ENCODE measurements around the gene KRTCAP2. TPM values are rescaled to one million over a fixed set of nuclear protein-coding genes. Genes with fewer than 3 reads are reported as not detected.

KRTCAP2 gene
- total RNA-seq, 2 experiments from 2014 or later: 170 to 190 TPM

GRCh38 chr1:155120253-155120652 lies 52.9 kb downstream of the KRTCAP2 start:
- Mint-ChIP-seq H3K4me3 (no peak overlapping the region), H3K27me3 (ENCODE audit: low read depth) (peaks cover 38% of the 10 kb centered on the region), H3K36me3 (ENCODE audit: low read depth) (no peaks in the 10 kb centered on the region), H3K27ac (no peak overlapping the region), H3K9me3 (ENCODE audit: insufficient read depth) (no peaks in the 10 kb centered on the region), H3K4me1 (ENCODE audit: low read depth) (no peaks in the 10 kb centered on the region)
- DNase-seq (no peak), ATAC-seq (no peak)
- CTCF ChIA-PET: interaction anchor here (1.0 to 2.4 kb wide), 3 partner anchors 29 to 47 kb away, joined by 4 to 10 read pairs (median 7); no protein-coding TSS in a partner anchor
- POLR2A ChIA-PET: interaction anchor here (2.3 kb wide), 1 partner anchor 15 kb away, joined by 9 read pairs; the partner anchor contains the start of gene SLC50A1

Other genes with a start within 250 kb of the KRTCAP2 start
- gene PMVK, start 236.6 kb downstream of the KRTCAP2 start, total RNA-seq: 10 to 100 TPM; 40.9 to 43.8 TPM
- 10 to 100 TPM; 44.5 to 48.2 TPM for gene PBXIP1, start 217.2 kb downstream of the KRTCAP2 start, total RNA-seq
- gene PYGO2, start 211.5 kb downstream of the KRTCAP2 start, total RNA-seq: 10 to 100 TPM; 40.2 to 43.9 TPM
- 10 to 100 TPM; 69.6 to 72.4 TPM for gene SHC1, start 202.6 kb downstream of the KRTCAP2 start, total RNA-seq
- gene CKS1B, start 198.6 kb downstream of the KRTCAP2 start, total RNA-seq: 100 to 1,000 TPM; 151 to 153 TPM
- gene FLAD1, start 190.0 kb downstream of the KRTCAP2 start, total RNA-seq: 10 to 100 TPM; 39.8 to 45.2 TPM
- 1 to 10 TPM in 1 of 2 experiments, under 1 TPM in 1; 0.91 to 1.1 TPM for gene LENEP, start 179.7 kb downstream of the KRTCAP2 start, total RNA-seq
- gene ZBTB7B, start 170.5 kb downstream of the KRTCAP2 start, total RNA-seq: 10 to 100 TPM; 35.5 to 42.5 TPM
- gene DCST2, start 139.5 kb downstream of the KRTCAP2 start, total RNA-seq: under 1 TPM; 0.24 to 0.37 TPM
- not detected for gene DCST1, start 139.5 kb downstream of the KRTCAP2 start, total RNA-seq
- gene ADAM15, start 122.0 kb downstream of the KRTCAP2 start, total RNA-seq: 10 to 100 TPM; 29.7 to 29.8 TPM
- gene EFNA4, start 109.6 kb downstream of the KRTCAP2 start, total RNA-seq: 1 to 10 TPM; 7.8 to 9.7 TPM
- 1 to 10 TPM; 3.8 to 5.5 TPM for gene EFNA3, start 94.5 kb downstream of the KRTCAP2 start, total RNA-seq
- not detected for gene EFNA1, start 45.4 kb downstream of the KRTCAP2 start, total RNA-seq
- 10 to 100 TPM; 37.5 to 38.9 TPM for gene SLC50A1, start 37.5 kb downstream of the KRTCAP2 start, total RNA-seq
- 10 to 100 TPM; 53.2 to 57.7 TPM for gene DPM3, start 32.8 kb downstream of the KRTCAP2 start, total RNA-seq
- 10 to 100 TPM; 14.6 TPM for gene TRIM46, start 545 bp upstream of the KRTCAP2 start, total RNA-seq
- 10 to 100 TPM; 13.4 to 15.0 TPM for gene THBS3, start 34.6 kb upstream of the KRTCAP2 start, total RNA-seq
- gene MTX1, start 35.4 kb upstream of the KRTCAP2 start, total RNA-seq: 10 to 100 TPM; 43.0 to 46.3 TPM
- gene ENTREP3, start 82.2 kb upstream of the KRTCAP2 start, total RNA-seq: 10 to 100 TPM; 29.3 to 29.7 TPM
- gene SCAMP3, start 89.1 kb upstream of the KRTCAP2 start, total RNA-seq: 10 to 100 TPM; 77.9 to 84.2 TPM
- 100 to 1,000 TPM; 101 to 104 TPM for gene CLK2, start 100.2 kb upstream of the KRTCAP2 start, total RNA-seq
- 1 to 10 TPM; 4.9 to 5.1 TPM for gene HCN3, start 104.2 kb upstream of the KRTCAP2 start, total RNA-seq
- not detected for gene PKLR, start 128.1 kb upstream of the KRTCAP2 start, total RNA-seq
- 100 to 1,000 TPM; 270 to 271 TPM for gene FDPS, start 135.6 kb upstream of the KRTCAP2 start, total RNA-seq
- 10 to 100 TPM; 33.7 to 35.1 TPM for gene RUSC1, start 147.6 kb upstream of the KRTCAP2 start, total RNA-seq

Measured in activated CD8-positive, alpha-beta T cell treated with anti-CD3 and anti-CD28 coated beads, Interleukin-2, amount 10 ng/mL, durations not matched to agents 7 days and 5 days (primary cell).